ENCODE measurements around the gene NEK6. TPM values are rescaled to one million over a fixed set of nuclear protein-coding genes. Genes with fewer than 3 reads are reported as not detected.

The NEK6 gene
- total and polyA plus RNA-seq, 3 experiments from 2014 or later: 9.5 to 66.0 (median 63.0) TPM

DNA sequence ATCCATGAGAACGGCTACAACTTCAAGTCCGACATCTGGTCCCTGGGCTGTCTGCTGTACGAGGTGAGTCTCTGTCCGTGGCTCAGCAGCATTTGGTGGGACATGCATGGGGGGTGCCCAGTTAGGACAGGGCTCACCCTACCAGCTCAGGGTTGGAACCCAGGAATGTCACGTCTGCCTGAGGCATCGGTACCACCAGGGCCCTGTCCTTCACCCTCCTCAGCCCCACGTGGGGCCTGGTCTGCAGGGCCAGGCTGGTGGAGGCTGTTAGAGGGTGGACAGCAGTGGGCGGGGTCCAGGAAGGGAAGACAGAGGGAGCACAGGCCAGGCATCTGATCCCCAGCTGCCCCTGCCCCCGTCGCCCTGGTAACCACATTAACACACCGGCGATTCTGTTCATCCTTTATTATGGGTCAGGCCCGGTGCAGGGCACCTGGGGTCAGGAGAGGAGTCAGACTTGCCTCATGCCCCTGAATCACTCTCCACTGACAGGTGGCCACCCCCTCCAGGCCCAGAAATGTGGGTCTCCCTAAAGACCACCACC is 81.9 kb downstream of the NEK6 start:
- POLR2A ChIA-PET: no interaction called here

DNA sequence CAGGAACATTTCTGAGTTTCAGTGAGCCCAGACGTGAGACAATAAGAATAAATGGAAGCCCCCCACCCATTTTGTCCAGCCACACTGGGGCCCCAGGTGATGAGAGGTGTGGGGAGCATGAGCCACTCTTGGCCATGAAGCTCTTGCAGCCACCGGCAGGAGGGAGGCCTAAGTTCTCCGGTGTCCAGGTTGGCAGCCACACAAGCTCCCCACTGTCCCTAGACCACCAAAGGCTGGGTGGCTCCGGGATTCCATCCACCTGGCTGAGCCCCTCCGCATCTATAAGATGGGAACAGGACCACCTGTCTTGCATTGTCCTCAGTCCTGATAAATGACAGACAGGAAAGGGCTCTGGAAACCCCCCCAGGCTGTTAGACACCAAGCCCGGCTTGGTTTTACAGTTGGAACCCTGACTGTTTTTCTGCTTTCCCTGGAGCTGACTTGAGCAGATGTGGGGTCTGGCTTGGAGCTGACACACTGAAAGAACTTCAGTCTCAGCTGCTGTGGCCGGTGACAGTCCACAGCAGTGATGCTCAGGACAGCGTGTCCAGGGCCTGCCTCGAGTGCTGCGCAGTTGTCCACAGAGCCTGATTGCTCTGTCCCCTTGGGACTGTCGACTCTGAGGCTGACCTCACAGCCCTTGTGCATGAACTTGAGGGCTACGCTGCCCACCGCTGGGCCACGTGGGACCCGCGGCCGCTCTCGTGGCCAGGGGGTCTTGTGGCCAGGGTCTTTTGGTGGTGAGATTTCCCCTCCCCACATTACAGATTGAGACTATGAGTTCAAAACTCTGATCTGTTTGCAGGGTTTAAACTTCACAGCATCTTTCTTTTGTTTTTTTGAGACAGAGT is 82.7 kb downstream of the NEK6 start:
- H3K27ac Mint-ChIP-seq: peak overlapping the region in 2 of 8 donors; percentile 27 to 69
- POLR2A ChIA-PET: no interaction called here

More for the DNA sequence above, 81.9 kb downstream of the NEK6 start:
- DNase-seq: peak in 1 of 5 donors; percentile 15
- H3K36me3 ChIP-seq (ENCODE audit: insufficient read depth, low read length): no peaks in the 10 kb centered on the region
- Mint-ChIP-seq H3K27me3 (peaks cover 0 to 2% of the 10 kb centered on the region in 2 donors), H3K27ac (peak overlapping the region in 2 of 8 donors; percentile 27 to 46), H3K36me3 (peaks cover 16 to 28% (median 21%) of the 10 kb centered on the region in 3 donors), H3K4me3 (no peak overlapping the region), H3K4me1 (no peaks in the 10 kb centered on the region), H3K9me3 (peaks cover 0 to 2% (median 0%) of the 10 kb centered on the region in 5 donors)
- no peak overlapping the region for H3K27ac ChIP-seq (ENCODE audit: low read depth, low read length)
- CTCF ChIA-PET: no interaction called here
- H3K4me1 ChIP-seq (ENCODE audit: insufficient read depth, low read length): no peaks in the 10 kb centered on the region
- H3K9me3 ChIP-seq (ENCODE audit: low read length): no peaks in the 10 kb centered on the region
- H3K4me3 ChIP-seq (ENCODE audit: low read length): no peak overlapping the region
- no peaks in the 10 kb centered on the region for H3K27me3 ChIP-seq (ENCODE audit: insufficient read depth, low read length, poor library complexity, severe bottlenecking)

DNA sequence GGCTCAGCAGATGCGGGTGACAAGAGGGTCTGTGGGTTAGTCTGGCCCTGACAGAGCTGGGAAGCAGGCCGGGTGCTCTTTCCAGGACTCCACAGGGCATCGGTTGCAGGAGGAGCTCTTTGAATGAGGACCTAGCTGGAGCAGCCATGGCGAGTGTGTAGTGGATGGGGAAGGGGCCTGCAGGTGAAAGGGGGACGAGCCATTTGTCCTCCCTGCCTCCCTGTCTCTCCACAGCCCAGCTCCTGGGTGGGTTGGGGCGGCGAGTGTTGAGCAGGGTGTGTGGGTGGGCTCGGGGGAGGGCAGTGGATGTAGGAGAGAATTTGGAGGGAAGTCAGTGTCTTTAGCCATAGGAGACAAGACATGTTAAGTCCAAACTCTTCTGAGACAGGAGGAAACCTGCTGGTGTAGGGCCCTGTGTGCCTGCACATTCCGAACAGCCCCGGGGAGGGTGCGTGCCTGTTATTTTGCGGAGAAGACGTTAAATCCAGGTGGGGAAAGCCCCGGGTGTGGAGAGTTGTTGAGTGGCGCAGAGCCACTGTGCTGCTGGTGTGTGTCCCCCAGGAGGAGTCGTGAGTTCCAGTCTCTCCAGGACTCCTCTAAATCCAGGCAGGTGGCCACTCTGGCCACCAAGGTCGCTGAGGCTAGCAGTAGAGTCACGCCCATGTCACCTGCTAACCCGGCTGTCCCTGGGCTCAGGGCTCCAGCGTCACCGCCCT is 83.9 kb downstream of the NEK6 start:
- no peaks in the 10 kb centered on the region for H3K9me3 ChIP-seq (ENCODE audit: low read length)
- Mint-ChIP-seq H3K9me3 (no peaks in the 10 kb centered on the region), H3K4me1 (no peaks in the 10 kb centered on the region), H3K27ac (peak overlapping the region in 1 of 8 donors; percentile 51), H3K4me3 (no peak overlapping the region), H3K27me3 (peaks cover 0 to 2% of the 10 kb centered on the region in 2 donors), H3K36me3 (peaks cover 14 to 30% (median 14%) of the 10 kb centered on the region in 3 donors)
- H3K27ac ChIP-seq (ENCODE audit: low read depth, low read length): no peak overlapping the region
- H3K4me1 ChIP-seq (ENCODE audit: insufficient read depth, low read length): no peaks in the 10 kb centered on the region
- ChIA-PET POLR2A (no interaction called here), CTCF (no interaction called here)
- no peaks in the 10 kb centered on the region for H3K27me3 ChIP-seq (ENCODE audit: insufficient read depth, low read length, poor library complexity, severe bottlenecking)
- no peak overlapping the region for H3K4me3 ChIP-seq (ENCODE audit: low read length)
- DNase-seq: no peak
- no peaks in the 10 kb centered on the region for H3K36me3 ChIP-seq (ENCODE audit: insufficient read depth, low read length)

More for the DNA sequence above, 82.7 kb downstream of the NEK6 start:
- CTCF ChIA-PET: no interaction called here
- no peak overlapping the region for H3K27ac ChIP-seq (ENCODE audit: low read depth, low read length)
- Mint-ChIP-seq H3K9me3 (peaks cover 0 to 2% (median 0%) of the 10 kb centered on the region in 5 donors), H3K4me3 (no peak overlapping the region), H3K4me1 (no peaks in the 10 kb centered on the region), H3K27me3 (peaks cover 0 to 2% of the 10 kb centered on the region in 2 donors), H3K36me3 (peaks cover 16 to 32% (median 21%) of the 10 kb centered on the region in 3 donors)
- H3K36me3 ChIP-seq (ENCODE audit: insufficient read depth, low read length): no peaks in the 10 kb centered on the region
- DNase-seq: peak in 1 of 5 donors; percentile 12
- no peak overlapping the region for H3K4me3 ChIP-seq (ENCODE audit: low read length)
- H3K27me3 ChIP-seq (ENCODE audit: insufficient read depth, low read length, poor library complexity, severe bottlenecking): no peaks in the 10 kb centered on the region
- no peaks in the 10 kb centered on the region for H3K9me3 ChIP-seq (ENCODE audit: low read length)
- no peaks in the 10 kb centered on the region for H3K4me1 ChIP-seq (ENCODE audit: insufficient read depth, low read length)

DNA sequence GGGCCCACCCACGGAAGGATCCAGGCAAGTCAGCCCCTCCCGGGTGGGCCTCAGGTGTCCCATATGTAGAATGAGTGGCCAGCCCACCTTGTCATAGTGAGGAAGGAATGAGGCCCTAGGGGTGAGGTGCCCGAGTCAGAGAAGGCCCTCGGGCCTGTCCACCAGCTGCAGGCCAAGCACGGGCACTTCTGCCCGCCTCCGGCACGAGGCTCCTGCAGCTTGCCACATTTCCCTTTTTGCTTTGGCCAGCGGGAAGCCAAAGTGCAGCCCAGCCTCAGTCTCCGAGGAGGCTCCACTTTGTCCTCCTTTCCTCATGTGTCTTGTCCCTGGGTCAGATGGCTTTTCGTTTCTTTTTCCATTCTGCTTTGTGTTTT is 84.6 kb downstream of the NEK6 start:
- Histone ChIP-seq H3K4me3 (ENCODE audit: low read length) (no peak overlapping the region), H3K9me3 (ENCODE audit: low read length) (no peaks in the 10 kb centered on the region), H3K36me3 (ENCODE audit: insufficient read depth, low read length) (no peaks in the 10 kb centered on the region), H3K4me1 (ENCODE audit: insufficient read depth, low read length) (no peaks in the 10 kb centered on the region), H3K27ac (ENCODE audit: low read depth, low read length) (no peak overlapping the region), H3K27me3 (ENCODE audit: insufficient read depth, low read length, poor library complexity, severe bottlenecking) (no peaks in the 10 kb centered on the region)
- H3K27me3 Mint-ChIP-seq: peaks cover 0 to 4% of the 10 kb centered on the region in 2 donors
- no peak for DNase-seq
- ChIA-PET CTCF (no interaction called here), POLR2A (no interaction called here)
- peak overlapping the region in 1 of 8 donors; percentile 37 for H3K27ac Mint-ChIP-seq
- no peaks in the 10 kb centered on the region for H3K9me3 Mint-ChIP-seq
- no peak overlapping the region for H3K4me3 Mint-ChIP-seq
- no peaks in the 10 kb centered on the region for H3K4me1 Mint-ChIP-seq
- peaks cover 9 to 33% (median 9%) of the 10 kb centered on the region in 3 donors for H3K36me3 Mint-ChIP-seq

DNA sequence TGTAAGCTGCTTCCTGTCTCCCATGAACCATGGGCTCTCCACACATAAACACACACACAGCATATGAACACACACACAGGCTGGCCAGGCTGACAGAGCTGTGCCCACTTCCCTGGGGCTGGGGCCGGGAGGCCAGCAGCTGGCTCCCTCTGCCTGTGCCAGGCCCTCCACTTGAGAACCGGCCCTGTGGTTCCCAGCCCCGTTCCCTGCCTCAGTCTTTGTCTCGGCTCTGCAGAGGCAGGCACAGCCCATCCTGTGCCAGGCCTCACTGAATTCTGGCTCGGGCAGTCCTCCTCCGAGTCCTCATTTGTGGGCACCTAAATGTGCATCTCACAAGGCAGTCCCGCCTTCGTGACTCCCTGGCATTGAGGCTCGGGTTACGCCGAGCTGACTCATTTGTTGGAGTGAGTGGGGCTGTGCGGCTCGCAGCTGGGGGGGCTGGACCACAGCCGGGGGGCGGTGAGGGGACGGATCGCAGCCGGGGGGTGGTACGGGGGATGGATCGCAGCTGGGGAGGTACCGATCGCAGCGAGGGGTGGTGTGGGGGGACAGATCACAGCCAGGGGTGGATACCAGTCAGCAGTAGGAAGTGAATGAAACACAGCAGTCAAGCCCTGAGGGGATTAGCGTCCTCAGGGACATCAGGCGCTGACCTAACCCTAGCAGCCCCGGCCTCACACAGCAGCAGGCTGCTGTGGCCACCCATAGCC is 85.2 kb downstream of the NEK6 start:
- Mint-ChIP-seq H3K27ac (peak overlapping the region in 2 of 8 donors; percentile 21 to 37), H3K27me3 (peaks cover 0 to 4% of the 10 kb centered on the region in 2 donors), H3K4me3 (no peak overlapping the region), H3K9me3 (no peaks in the 10 kb centered on the region), H3K36me3 (peaks cover 4 to 32% (median 5%) of the 10 kb centered on the region in 3 donors), H3K4me1 (no peaks in the 10 kb centered on the region)
- Histone ChIP-seq H3K27me3 (ENCODE audit: insufficient read depth, low read length, poor library complexity, severe bottlenecking) (no peaks in the 10 kb centered on the region), H3K9me3 (ENCODE audit: low read length) (no peaks in the 10 kb centered on the region), H3K27ac (ENCODE audit: low read depth, low read length) (no peak overlapping the region), H3K36me3 (ENCODE audit: insufficient read depth, low read length) (peaks cover under 1% of the 10 kb centered on the region), H3K4me1 (ENCODE audit: insufficient read depth, low read length) (no peaks in the 10 kb centered on the region), H3K4me3 (ENCODE audit: low read length) (no peak overlapping the region)
- CTCF ChIA-PET: no interaction called here
- DNase-seq: no peak
- POLR2A ChIA-PET: no interaction called here

DNA sequence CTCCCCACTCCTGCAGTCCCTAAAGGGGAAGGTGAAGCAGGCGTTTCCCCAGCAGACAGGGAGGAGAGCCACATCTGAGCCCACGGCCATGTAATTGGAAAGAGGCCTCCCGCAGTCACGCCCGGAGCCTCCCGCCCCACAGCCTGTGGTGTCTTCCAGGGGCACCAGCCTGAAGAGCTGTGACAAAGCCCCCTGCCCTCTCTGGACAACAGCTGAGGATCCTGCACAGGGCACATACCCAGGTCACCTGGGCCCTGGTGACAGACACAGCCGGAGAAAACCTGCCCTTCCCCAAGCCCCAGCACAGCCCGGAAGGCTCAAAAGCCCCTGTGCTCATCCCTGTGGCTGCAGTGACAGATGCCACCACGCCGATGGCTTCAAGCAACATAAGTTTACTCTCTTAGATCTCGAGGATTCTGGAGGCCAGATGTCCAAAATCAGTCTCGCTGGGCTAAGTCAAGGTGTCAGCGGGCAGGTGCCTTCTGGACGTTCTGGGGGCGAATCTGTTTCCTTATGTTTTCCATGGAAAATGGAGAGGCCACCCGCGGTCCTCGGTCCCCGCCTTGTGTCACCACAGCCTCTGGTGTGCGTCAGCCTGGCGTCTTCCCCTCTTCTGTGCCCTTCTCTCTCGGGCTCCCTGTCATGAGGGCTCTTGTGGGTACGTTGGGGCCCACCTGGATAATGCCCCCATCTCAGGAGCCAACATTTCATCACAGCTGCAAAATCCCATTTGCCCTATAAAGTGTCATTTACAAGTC is 86.0 kb downstream of the NEK6 start:
- H3K9me3 ChIP-seq (ENCODE audit: low read length): no peaks in the 10 kb centered on the region
- peaks cover 9% of the 10 kb centered on the region for H3K36me3 ChIP-seq (ENCODE audit: insufficient read depth, low read length)
- Mint-ChIP-seq H3K4me1 (no peaks in the 10 kb centered on the region), H3K4me3 (no peak overlapping the region), H3K36me3 (peaks cover 0 to 34% (median 0%) of the 10 kb centered on the region in 3 donors), H3K9me3 (no peaks in the 10 kb centered on the region), H3K27ac (peak overlapping the region in 2 of 8 donors; percentile 14 to 17), H3K27me3 (peaks cover 0 to 2% of the 10 kb centered on the region in 2 donors)
- ChIA-PET CTCF (interaction anchor here (1.5 kb wide), 1 partner anchor 216 kb away, joined by 5 read pairs; no protein-coding TSS in a partner anchor), POLR2A (no interaction called here)
- no peak for DNase-seq
- no peaks in the 10 kb centered on the region for H3K4me1 ChIP-seq (ENCODE audit: insufficient read depth, low read length)
- no peaks in the 10 kb centered on the region for H3K27me3 ChIP-seq (ENCODE audit: insufficient read depth, low read length, poor library complexity, severe bottlenecking)
- H3K4me3 ChIP-seq (ENCODE audit: low read length): no peak overlapping the region
- no peak overlapping the region for H3K27ac ChIP-seq (ENCODE audit: low read depth, low read length)

DNA sequence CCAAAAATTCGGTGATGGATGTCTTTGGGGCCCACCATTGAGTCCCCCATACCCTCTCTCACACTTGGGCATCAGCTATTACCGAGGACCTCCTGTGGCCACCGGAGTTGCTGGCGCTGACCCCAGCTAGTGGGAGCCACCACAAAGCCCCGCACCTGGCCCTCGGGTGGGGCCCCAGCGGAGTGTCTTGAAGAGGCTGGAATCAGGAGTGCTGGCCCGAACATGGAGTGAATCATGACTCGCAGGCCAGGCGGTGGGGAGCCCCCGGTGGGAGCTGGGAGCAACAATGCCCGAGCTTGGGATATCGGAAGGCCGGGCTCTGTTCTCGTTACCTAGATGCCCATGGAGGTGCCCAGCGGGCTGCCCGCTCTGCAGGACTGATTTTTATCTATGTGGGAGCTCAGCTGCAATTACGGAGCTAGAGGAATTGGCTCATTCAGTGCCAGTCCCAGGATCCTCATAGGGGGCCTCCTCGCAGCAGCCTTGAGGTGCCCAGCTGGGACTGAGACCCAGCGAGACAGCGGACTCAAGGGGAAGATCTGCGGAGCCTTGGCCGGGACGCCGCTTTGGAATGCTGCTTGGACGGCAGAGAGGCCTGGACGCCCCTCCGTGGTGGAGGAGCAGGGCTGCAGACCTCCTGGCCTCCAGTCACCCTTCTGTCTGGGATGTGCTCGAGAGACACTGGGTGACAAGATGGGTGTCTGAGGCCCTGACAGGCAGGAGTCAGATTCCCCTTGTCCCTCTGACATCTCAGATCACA is 86.7 kb downstream of the NEK6 start:
- peaks cover 11% of the 10 kb centered on the region for H3K36me3 ChIP-seq (ENCODE audit: insufficient read depth, low read length)
- no peak overlapping the region for H3K27ac ChIP-seq (ENCODE audit: low read depth, low read length)
- no peak overlapping the region for H3K4me3 ChIP-seq (ENCODE audit: low read length)
- peaks cover 0 to 2% of the 10 kb centered on the region in 2 donors for H3K27me3 Mint-ChIP-seq
- no peaks in the 10 kb centered on the region for H3K9me3 Mint-ChIP-seq
- no peaks in the 10 kb centered on the region for H3K9me3 ChIP-seq (ENCODE audit: low read length)
- CTCF ChIA-PET: interaction anchor here (1.5 kb wide), 1 partner anchor 217 kb away, joined by 5 read pairs; no protein-coding TSS in a partner anchor
- H3K4me3 Mint-ChIP-seq: no peak overlapping the region
- H3K27me3 ChIP-seq (ENCODE audit: insufficient read depth, low read length, poor library complexity, severe bottlenecking): no peaks in the 10 kb centered on the region
- POLR2A ChIA-PET: no interaction called here
- DNase-seq: peak in 1 of 5 donors; percentile 40
- no peaks in the 10 kb centered on the region for H3K4me1 Mint-ChIP-seq
- H3K4me1 ChIP-seq (ENCODE audit: insufficient read depth, low read length): no peaks in the 10 kb centered on the region
- H3K36me3 Mint-ChIP-seq: peaks cover 0 to 41% (median 0%) of the 10 kb centered on the region in 3 donors
- peak overlapping the region in 1 of 8 donors; percentile 14 for H3K27ac Mint-ChIP-seq
